SH-SY5Y (cell line): Measurements from ENCODE around the gene ZNF276.

ENCODE experiments used
- GATA2 ChIP-seq: IDR thresholded peaks from 2 replicates; pipeline ENCODE4 v1.6.1; 2011; ENCODE audit warnings: mild to moderate bottlenecking, low read depth, low read length
- GATA3 ChIP-seq: IDR thresholded peaks from 2 replicates; pipeline ENCODE4 v1.6.1; 2011; ENCODE audit warnings: low read depth, mild to moderate bottlenecking, low read length, moderate library complexity

DNA sequence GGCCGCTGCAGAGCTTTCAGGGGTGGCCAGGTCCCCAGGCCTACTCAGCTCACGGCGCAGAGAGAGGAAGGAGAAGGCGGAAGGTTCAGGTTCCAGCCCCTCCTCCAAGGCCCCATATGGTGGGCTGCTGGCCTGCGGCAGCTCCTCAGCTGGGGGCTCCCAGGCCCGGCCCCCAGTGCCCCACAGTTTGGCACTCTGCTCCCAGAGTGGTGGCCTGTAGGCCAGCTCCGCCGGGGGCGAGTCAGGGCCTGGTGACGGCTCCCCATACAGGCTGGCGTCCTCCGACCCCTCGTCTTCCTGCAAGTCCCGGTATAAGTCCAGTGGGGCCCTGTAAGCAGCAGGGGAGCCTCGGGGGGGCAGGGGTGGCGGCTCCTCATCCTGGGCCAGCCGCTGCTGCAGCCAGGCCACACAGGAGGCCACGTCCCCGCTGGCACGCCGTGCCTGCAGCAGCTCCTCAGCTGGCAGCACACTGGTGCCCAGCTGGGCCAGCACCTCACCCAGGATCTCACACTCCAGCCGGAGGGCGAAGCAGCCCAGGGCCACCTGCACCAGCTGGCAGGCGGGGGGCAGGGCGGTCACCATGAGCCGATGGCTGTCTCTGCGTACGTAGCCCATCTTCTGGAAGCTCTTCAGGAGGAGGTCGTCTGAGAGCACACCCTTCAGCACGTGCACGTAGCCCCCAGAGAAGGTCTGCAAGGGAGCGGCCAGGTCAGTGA, 23.6 kb upstream of the ZNF276 start:
- TF ChIP-seq GATA2 (no peak), GATA3 (no peak)
